NT2/D1 (cell line): ENCODE measurements around the gene P2RY13.

Source experiments
- SUZ12 ChIP-seq: IDR thresholded peaks from 2 replicates; pipeline ENCODE4 v1.6.1; 2011; ENCODE audit not compliant: insufficient read length, insufficient read depth; ENCODE audit errors: extremely low read depth
- YY1 ChIP-seq: IDR thresholded peaks from 2 replicates; pipeline ENCODE4 v1.6.1; 2011; ENCODE audit not compliant: insufficient read length, insufficient read depth
- ZNF274 ChIP-seq: IDR thresholded peaks from 2 replicates; pipeline ENCODE4 v1.6.1; 2011; ENCODE audit warnings: mild to moderate bottlenecking, low read depth, low read length

DNA sequence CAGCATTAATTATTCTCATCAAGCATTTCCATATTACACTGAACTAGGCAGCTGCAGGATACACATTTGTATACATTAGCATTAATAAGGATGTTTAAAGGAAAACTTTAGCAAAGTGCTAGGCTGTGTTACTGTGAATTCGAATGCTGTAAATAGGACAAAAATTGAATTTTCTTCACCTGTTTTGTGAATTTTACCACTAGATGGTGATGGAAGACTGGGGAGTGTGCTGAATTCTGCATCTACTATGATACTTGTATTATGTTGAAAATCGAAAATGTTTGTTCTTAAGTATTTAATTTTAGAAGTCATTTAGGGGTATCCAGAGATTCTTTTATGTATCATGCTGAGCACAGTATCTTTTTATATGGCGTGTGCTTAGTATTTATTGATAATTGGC lies 38.7 kb downstream of the P2RY13 start:
- TF ChIP-seq YY1, result no peak
- no peak for TF ChIP-seq ZNF274
- TF ChIP-seq SUZ12, result no peak
